Testis (tissue), 3 donors: ENCODE results near the gene ADAMTS4. TPM values are rescaled to one million over a fixed set of nuclear protein-coding genes. Genes with fewer than 3 reads are reported as not detected.

Experiments used
- DNase-seq: peaks from one replicate; pipeline ENCODE4 v3.0.0-alpha.2; 2019
- H3K27ac ChIP-seq, 2 donors: fragments of 200-600 bp; sonication (generic); one replicate each; pipeline ENCODE4 v1.5.1; 2019
- H3K27me3 ChIP-seq: fragments of 200-600 bp; sonication (generic); one replicate; pipeline ENCODE4 v1.5.1; 2019
- H3K36me3 ChIP-seq: fragments of 200-600 bp; sonication (generic); one replicate; pipeline ENCODE4 v1.5.1; 2017; ENCODE audit warnings: low read depth; ENCODE audit errors: missing control alignments
- H3K4me1 ChIP-seq: fragments of 200-600 bp; sonication (generic); one replicate; pipeline ENCODE4 v1.5.1; 2019
- H3K4me3 ChIP-seq, 2 donors: fragments of 200-600 bp; sonication (generic); one replicate each; pipeline ENCODE4 v1.5.1; 2017 to 2019
- H3K9me3 ChIP-seq: fragments of 200-600 bp; sonication (generic); one replicate; pipeline ENCODE4 v1.5.1; 2017
- CTCF ChIP-seq, 3 experiments: fragments of 450-650 bp in 2 of 3; fragments of 200-600 bp in 1 of 3; sonication (generic) in 1 of 3; IDR thresholded peaks; one replicate each; pipeline ENCODE4 v1.5.1; 2016 to 2019; ENCODE audit warnings: antibody characterized with exemption in 3 of 3, mild to moderate bottlenecking in 2 of 3, moderate library complexity in 1 of 3
- POLR2A ChIP-seq: fragments of 450-650 bp; IDR thresholded peaks from one replicate; pipeline ENCODE4 v1.6.1; 2017; ENCODE audit warnings: antibody characterized with exemption, mild to moderate bottlenecking, moderate library complexity
- WGBS, 2 donors: methylation state at CpG; one replicate each; pipeline ENCODE4 v1.1.5; 2018; 5-methylcytosine and 5-hydroxymethylcytosine counted together
- intact Hi-C: fragments of 100-400 bp; cut with DNase I; formaldehyde crosslinking; loops from one replicate; pipeline ENCODE4 v1.15.1; 2023; ENCODE audit warnings: low total_unique reads
- polyA plus RNA-seq: library from polyadenylated mRNA; stranded (reverse); fragments of 350-450 nt; fragmentation: Illumina TruSeq; extraction: RNeasy Lipid Tissue Mini Kit (QIAGEN cat#74804); gene quantifications from one replicate; pipeline ENCODE4 v1.2.3, GENCODE V29; 2014; ENCODE audit warnings: low read depth, low replicate concordance; ENCODE audit not compliant: insufficient read depth
- total RNA-seq, 2 donors: library from RNA; depleted of rRNA; stranded (reverse); fragments of >200 nt; gene quantifications; one replicate each; pipeline ENCODE4 v1.2.3, GENCODE V29; 2016

ADAMTS4 gene
- total and polyA plus RNA-seq, 3 donors from 2014 or later: 2.4 to 3.2 (median 2.7) TPM

DNA sequence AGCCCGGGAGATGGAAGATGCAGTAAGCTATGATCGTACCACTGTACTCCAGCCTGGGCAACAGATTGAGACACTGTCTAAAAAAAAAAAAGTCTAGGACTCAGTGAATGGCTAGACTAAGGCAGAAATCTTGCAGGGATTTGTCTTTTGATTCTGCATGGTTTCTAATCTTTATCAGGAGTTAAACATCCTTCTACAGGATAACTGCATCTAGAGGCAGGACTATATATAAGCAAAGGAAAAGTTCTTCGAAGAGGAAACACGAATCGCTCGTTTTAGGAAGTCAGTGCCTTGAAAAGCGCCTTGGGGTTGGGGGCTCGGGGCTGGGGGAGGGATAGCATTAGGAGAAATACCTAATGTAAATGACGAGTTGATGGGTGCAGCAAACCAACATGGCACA is 45.7 kb downstream of the ADAMTS4 start:
- WGBS, 2 donors: 9 to 22% methylated on average over 9 of the region's 9 CpGs
- Histone ChIP-seq H3K4me1 (peaks cover 18% of the 10 kb centered on the region), H3K27ac (peak overlapping the region; percentile 95 to 96), H3K27me3 (no peaks in the 10 kb centered on the region), H3K9me3 (no peaks in the 10 kb centered on the region), H3K36me3 (no peaks in the 10 kb centered on the region), H3K4me3 (peak overlapping the region; percentile 84 to 96)
- TF ChIP-seq POLR2A: no peak
- no peak for TF ChIP-seq CTCF (IDR thresholded peaks at IDR 0.05)
- DNase-seq: no peak
- intact Hi-C loops: no loop called here

GRCh38 chr1:161145832-161146231 is 53.0 kb downstream of the ADAMTS4 start:
- Histone ChIP-seq H3K4me3 (no peak overlapping the region), H3K27me3 (no peaks in the 10 kb centered on the region), H3K4me1 (no peaks in the 10 kb centered on the region), H3K27ac (no peak overlapping the region), H3K36me3 (no peaks in the 10 kb centered on the region), H3K9me3 (no peaks in the 10 kb centered on the region)
- 84 to 90% methylated on average over 3 of the region's 3 CpGs for WGBS, 2 donors
- DNase-seq: no peak
- TF ChIP-seq POLR2A (no peak), CTCF (IDR thresholded peaks at IDR 0.05) (no peak)
- intact Hi-C loops: no loop called here

DNA sequence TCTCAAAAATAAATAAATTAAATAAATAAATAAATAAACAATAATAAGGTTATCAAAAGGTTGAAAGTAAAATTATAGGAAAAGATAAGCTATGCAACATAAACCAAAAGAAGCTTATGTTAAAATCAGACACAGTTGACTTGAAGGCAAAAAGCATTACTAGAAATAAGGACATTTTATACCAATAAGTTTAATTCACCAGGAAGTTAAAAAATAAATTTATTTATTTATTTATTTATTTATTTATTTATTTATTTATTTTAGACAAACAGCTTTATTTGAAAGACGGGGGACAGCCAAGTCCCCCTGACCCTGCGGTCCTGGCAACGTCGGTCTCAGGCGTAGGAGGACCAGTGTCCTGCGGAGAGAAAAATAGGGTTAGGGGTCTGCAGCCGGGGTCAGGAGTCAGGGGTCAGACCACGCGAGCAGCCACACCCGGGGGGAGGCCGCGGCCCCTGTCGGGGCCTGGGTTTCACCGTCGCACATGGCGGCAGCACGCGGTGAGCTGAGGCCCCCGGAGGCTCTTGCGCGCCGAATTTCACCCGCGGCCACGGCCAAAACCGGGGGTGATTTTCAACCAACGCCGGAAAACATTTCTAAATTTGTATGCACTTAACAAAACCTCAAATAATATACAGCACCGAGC is 58.0 kb downstream of the ADAMTS4 start:
- intact Hi-C loops: no loop called here
- 73 to 76% methylated on average over 29 of the region's 29 CpGs for WGBS, 2 donors
- no peak for TF ChIP-seq CTCF (IDR thresholded peaks at IDR 0.05)
- no peak for TF ChIP-seq POLR2A

GRCh38 chr1:161139766-161140165 is 59.1 kb downstream of the ADAMTS4 start:
- Histone ChIP-seq H3K9me3 (no peaks in the 10 kb centered on the region), H3K4me3 (no peak overlapping the region), H3K36me3 (no peaks in the 10 kb centered on the region), H3K27me3 (no peaks in the 10 kb centered on the region), H3K27ac (no peak overlapping the region), H3K4me1 (peaks cover 10% of the 10 kb centered on the region)
- intact Hi-C loops: no loop called here
- 40 to 42% methylated on average over 1 of the region's 1 CpG for whole genome bisulfite sequencing, 2 donors
- TF ChIP-seq CTCF (IDR thresholded peaks at IDR 0.05): peak; percentile 20 to 41 (median 30)
- TF ChIP-seq POLR2A: no peak
- peak; percentile 65 for DNase-seq

More for the DNA sequence above, 58.0 kb downstream of the ADAMTS4 start:
- H3K4me1 ChIP-seq: peaks cover 10% of the 10 kb centered on the region
- H3K9me3 ChIP-seq: no peaks in the 10 kb centered on the region
- H3K4me3 ChIP-seq: no peak overlapping the region
- no peaks in the 10 kb centered on the region for H3K27me3 ChIP-seq
- no peaks in the 10 kb centered on the region for H3K36me3 ChIP-seq
- DNase-seq: no peak
- no peak overlapping the region for H3K27ac ChIP-seq

- Histone ChIP-seq H3K4me3 (no peak overlapping the region), H3K36me3 (no peaks in the 10 kb centered on the region), H3K4me1 (peaks cover 20% of the 10 kb centered on the region), H3K9me3 (no peaks in the 10 kb centered on the region), H3K27ac (peak overlapping the region in 1 of 2 donors; percentile 28), H3K27me3 (no peaks in the 10 kb centered on the region)
- intact Hi-C loops: no loop called here
- DNase-seq: no peak
- TF ChIP-seq CTCF (IDR thresholded peaks at IDR 0.05) (no peak), POLR2A (no peak)
- WGBS, 2 donors: 61 to 72% methylated on average over 1 of the region's 1 CpG
Measured at GRCh38 chr1:161138431-161138830, 60.4 kb downstream of the ADAMTS4 start.
